Activated CD4-positive, alpha-beta T cell treated with anti-CD3 and anti-CD28 coated beads, Interleukin-2, amount 10 ng/mL, durations not matched to agents 7 days and 5 days (primary cell): ENCODE measurements around the gene OBSCN. TPM values are rescaled to one million over a fixed set of nuclear protein-coding genes. Genes with fewer than 3 reads are reported as not detected.

Experiments
- CTCF ChIA-PET: fragments of 350-600 bp; sonication (Branson Sonifier 250); formaldehyde crosslinking; loops from one replicate; lab custom pipeline; 2021; ENCODE audit warnings: antibody characterized with exemption; lab: Charles Lee
- POLR2A ChIA-PET: fragments of 350-600 bp; sonication (Branson Sonifier 250); formaldehyde crosslinking; loops from one replicate; lab custom pipeline; 2021; ENCODE audit warnings: antibody characterized with exemption; lab: Charles Lee
- DNase-seq: peaks from one replicate; pipeline ENCODE4 v3.0.0-alpha.2; 2020
- H3K27ac Mint-ChIP-seq: one replicate; pipeline ENCODE4 v1.8.0; 2021; ENCODE audit warnings: mild to moderate bottlenecking, moderate library complexity, mixed read lengths
- H3K27me3 Mint-ChIP-seq: one replicate; pipeline ENCODE4 v1.8.0; 2021; ENCODE audit warnings: mixed read lengths
- H3K36me3 Mint-ChIP-seq: one replicate; pipeline ENCODE4 v1.8.0; 2021; ENCODE audit warnings: low read depth, mixed read lengths
- H3K4me1 Mint-ChIP-seq: one replicate; pipeline ENCODE4 v1.8.0; 2021; ENCODE audit warnings: mixed read lengths
- H3K4me3 Mint-ChIP-seq: one replicate; pipeline ENCODE4 v1.8.0; 2021; ENCODE audit warnings: mild to moderate bottlenecking, moderate library complexity, mixed read lengths
- H3K9me3 Mint-ChIP-seq: one replicate; pipeline ENCODE4 v1.8.0; 2021; ENCODE audit warnings: mixed read lengths
- total RNA-seq, 2 experiments: library from RNA; stranded (reverse); gene quantifications; one replicate each; pipeline ENCODE4 v1.2.3, GENCODE V29; 2021

OBSCN gene
- total RNA-seq, 2 experiments from 2014 or later: 13.8 to 21.8 TPM

DNA sequence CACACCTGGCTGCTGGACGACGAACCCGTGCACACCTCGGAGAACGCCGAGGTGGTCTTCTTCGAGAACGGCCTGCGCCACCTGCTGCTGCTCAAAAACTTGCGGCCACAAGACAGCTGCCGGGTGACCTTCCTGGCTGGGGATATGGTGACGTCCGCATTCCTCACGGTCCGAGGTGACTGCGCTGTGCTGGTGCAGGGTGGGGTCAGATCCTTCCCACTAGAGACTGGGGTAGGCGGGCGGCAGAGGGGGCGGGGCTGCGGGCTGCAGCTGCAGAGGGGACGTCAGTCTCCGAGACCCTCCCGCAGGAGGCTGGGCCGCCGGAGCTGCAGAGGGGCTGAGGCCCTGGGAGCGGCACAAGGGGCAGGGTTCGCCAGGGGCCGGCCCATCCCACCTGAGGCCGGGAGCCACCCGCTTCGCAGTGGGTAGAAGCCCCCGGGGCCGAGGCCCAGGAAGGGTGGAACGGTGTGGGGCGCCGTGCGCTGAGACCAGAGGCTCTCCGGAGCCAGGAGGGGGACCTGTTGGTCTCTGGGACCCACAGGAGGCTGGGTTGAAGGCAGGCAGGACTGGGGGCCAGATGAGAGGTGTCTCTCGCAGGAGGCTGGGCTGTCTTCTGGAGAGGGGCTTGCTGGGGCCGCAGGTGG lies 108.2 kb downstream of the OBSCN start:
- no peak for DNase-seq
- POLR2A ChIA-PET: no interaction called here
- CTCF ChIA-PET: interaction anchor here (0.8 kb wide), 1 partner anchor 9 kb away, joined by 4 read pairs; no protein-coding TSS in a partner anchor
- peaks cover 7% of the 10 kb centered on the region for H3K9me3 Mint-ChIP-seq
- no peaks in the 10 kb centered on the region for H3K27me3 Mint-ChIP-seq
- H3K4me3 Mint-ChIP-seq: no peak overlapping the region
- H3K4me1 Mint-ChIP-seq: no peaks in the 10 kb centered on the region
- H3K36me3 Mint-ChIP-seq: no peaks in the 10 kb centered on the region
- H3K27ac Mint-ChIP-seq: no peak overlapping the region

DNA sequence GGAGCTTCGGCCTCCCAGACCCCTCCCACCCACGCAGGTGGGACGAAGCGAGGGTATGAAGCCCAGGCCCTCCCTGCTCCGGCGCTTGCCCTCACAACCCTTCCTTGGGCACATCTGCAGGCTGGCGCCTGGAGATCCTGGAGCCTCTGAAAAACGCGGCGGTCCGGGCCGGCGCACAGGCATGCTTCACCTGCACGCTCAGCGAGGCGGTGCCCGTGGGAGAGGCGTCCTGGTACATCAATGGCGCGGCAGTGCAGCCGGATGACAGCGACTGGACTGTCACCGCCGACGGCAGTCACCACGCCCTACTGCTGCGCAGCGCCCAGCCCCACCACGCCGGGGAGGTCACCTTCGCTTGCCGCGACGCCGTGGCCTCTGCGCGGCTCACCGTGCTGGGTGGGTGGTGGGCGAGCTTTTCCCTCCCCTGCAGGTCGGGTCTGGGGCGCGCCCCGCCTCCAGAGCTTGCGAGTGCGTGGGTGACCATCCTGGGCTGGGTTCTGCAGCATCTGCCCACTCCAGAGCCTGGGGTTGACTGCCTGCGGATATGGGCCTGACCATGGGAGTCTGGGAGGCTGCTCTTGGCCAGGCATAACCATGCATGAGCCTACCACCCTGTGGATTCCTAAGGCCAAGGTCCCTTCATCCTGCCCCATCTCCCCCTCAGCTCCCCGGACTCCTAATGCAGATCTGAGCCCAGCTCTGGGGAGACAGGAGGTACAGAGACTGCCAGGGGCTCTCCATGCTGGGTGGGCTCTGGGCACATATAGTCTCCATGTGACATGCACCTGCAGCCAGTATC lies 108.9 kb downstream of the OBSCN start:
- no peak overlapping the region for H3K27ac Mint-ChIP-seq
- H3K27me3 Mint-ChIP-seq: no peaks in the 10 kb centered on the region
- H3K4me1 Mint-ChIP-seq: no peaks in the 10 kb centered on the region
- DNase-seq: no peak
- no peaks in the 10 kb centered on the region for H3K36me3 Mint-ChIP-seq
- H3K9me3 Mint-ChIP-seq: peaks cover 7% of the 10 kb centered on the region
- CTCF ChIA-PET: no interaction called here
- POLR2A ChIA-PET: no interaction called here
- H3K4me3 Mint-ChIP-seq: no peak overlapping the region

DNA sequence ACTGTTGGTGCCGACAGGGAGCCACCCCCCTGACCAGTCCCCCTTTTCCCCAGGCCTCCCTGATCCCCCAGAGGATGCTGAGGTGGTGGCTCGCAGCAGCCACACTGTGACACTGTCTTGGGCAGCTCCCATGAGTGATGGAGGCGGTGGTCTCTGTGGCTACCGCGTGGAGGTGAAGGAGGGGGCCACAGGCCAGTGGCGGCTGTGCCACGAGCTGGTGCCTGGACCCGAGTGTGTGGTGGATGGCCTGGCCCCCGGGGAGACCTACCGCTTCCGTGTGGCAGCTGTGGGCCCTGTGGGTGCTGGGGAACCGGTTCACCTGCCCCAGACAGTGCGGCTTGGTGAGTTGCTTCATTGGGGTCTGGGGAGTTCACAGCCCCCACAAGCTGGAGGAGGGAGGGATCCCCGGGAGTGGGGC lies 109.6 kb downstream of the OBSCN start:
- Mint-ChIP-seq H3K27ac (no peak overlapping the region), H3K9me3 (peaks cover 7% of the 10 kb centered on the region), H3K36me3 (no peaks in the 10 kb centered on the region), H3K27me3 (no peaks in the 10 kb centered on the region), H3K4me1 (no peaks in the 10 kb centered on the region), H3K4me3 (no peak overlapping the region)
- DNase-seq: no peak
- CTCF ChIA-PET: no interaction called here
- POLR2A ChIA-PET: no interaction called here

DNA sequence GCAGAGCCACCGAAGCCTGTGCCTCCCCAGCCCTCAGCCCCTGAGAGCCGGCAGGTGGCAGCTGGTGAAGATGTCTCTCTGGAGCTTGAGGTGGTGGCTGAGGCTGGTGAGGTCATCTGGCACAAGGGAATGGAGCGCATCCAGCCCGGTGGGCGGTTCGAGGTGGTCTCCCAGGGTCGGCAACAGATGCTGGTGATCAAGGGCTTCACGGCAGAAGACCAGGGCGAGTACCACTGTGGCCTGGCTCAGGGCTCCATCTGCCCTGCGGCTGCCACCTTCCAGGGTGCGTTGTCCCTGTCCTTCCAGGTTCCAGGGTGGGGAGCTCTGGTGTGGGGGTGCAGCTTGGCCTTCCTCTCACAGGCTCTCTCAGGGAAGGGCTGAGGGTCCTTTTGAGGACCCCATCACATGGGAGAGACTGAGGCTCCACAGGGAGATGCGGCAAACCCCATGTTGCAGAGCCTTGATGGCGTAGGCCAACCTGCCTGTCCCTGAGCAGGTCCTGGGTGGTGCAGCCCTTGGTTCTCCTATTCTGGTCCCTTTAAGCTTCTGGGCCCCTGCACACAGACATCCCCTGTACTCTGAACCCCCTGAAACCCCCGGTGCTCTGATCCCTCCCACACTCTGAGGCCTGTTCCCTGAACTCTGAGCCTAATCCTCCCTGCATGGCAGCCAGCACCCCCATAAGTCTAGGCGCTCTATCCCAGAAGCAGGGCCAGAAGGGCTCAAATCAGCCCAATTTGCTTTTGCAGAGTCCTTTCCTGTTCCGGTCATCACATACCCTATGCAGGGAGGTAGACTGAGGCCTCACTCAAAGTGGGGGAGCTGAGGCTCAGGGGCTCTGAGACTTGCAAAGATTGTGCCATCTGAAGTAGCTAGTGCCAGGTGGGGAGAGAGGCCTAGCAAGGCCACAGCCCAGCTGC lies 110.3 kb downstream of the OBSCN start:
- no peaks in the 10 kb centered on the region for H3K4me1 Mint-ChIP-seq
- H3K27ac Mint-ChIP-seq: no peak overlapping the region
- DNase-seq: no peak
- H3K36me3 Mint-ChIP-seq: no peaks in the 10 kb centered on the region
- H3K9me3 Mint-ChIP-seq: peaks cover 1% of the 10 kb centered on the region
- no peaks in the 10 kb centered on the region for H3K27me3 Mint-ChIP-seq
- ChIA-PET POLR2A (no interaction called here), CTCF (interaction anchor here (0.7 kb wide), 1 partner anchor 36 kb away, joined by 3 read pairs; no protein-coding TSS in a partner anchor)
- no peak overlapping the region for H3K4me3 Mint-ChIP-seq

DNA sequence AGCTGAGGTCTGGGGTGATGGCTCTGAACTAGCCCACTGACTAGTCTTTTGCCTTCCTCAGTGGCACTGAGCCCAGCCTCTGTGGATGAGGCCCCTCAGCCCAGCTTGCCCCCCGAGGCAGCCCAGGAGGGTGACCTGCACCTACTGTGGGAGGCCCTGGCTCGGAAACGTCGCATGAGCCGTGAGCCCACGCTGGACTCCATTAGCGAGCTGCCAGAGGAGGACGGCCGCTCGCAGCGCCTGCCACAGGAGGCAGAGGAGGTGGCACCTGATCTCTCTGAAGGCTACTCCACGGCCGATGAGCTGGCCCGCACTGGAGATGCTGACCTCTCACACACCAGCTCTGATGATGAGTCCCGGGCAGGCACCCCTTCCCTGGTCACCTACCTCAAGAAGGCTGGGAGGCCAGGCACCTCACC lies 111.0 kb downstream of the OBSCN start:
- no peaks in the 10 kb centered on the region for H3K36me3 Mint-ChIP-seq
- no peak overlapping the region for H3K4me3 Mint-ChIP-seq
- POLR2A ChIA-PET: no interaction called here
- no peaks in the 10 kb centered on the region for H3K9me3 Mint-ChIP-seq
- CTCF ChIA-PET: interaction anchor here (0.7 kb wide), 1 partner anchor 35 kb away, joined by 3 read pairs; no protein-coding TSS in a partner anchor
- DNase-seq: no peak
- H3K4me1 Mint-ChIP-seq: no peaks in the 10 kb centered on the region
- no peak overlapping the region for H3K27ac Mint-ChIP-seq
- H3K27me3 Mint-ChIP-seq: no peaks in the 10 kb centered on the region

DNA sequence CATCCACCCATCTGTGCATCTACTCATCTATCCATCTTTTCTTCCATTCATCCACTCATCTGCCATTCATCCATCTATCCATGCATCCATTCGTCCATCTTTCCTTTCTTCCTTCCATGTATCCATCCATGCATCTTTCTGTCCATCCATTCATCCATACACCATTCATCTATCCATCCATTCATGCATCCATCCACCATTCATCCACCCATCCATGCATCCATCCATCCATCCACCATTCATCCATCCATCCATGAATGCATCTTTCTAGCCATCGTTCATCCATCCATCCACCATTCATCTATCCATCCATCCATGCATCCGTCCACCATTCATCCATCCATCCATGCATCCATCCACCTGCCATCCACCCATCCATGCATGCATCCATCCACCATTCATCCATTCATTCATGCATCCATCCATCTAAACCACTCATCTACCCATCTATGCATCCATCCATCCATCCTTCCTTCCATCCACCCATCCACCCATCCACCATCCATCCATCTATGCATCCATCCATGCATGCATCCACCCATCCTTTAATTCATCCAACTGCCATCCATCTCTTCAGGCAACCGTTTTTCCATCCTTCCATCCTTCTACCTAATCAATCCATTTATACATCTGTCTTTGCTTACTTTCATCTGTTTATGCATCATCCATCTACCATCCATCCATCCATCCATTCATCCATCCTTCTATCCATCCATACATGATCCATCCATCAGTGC lies 111.7 kb downstream of the OBSCN start:
- DNase-seq: no peak
- Mint-ChIP-seq H3K4me3 (no peak overlapping the region), H3K9me3 (no peaks in the 10 kb centered on the region), H3K4me1 (no peaks in the 10 kb centered on the region), H3K27me3 (no peaks in the 10 kb centered on the region), H3K27ac (no peak overlapping the region), H3K36me3 (no peaks in the 10 kb centered on the region)
- POLR2A ChIA-PET: no interaction called here
- CTCF ChIA-PET: no interaction called here

DNA sequence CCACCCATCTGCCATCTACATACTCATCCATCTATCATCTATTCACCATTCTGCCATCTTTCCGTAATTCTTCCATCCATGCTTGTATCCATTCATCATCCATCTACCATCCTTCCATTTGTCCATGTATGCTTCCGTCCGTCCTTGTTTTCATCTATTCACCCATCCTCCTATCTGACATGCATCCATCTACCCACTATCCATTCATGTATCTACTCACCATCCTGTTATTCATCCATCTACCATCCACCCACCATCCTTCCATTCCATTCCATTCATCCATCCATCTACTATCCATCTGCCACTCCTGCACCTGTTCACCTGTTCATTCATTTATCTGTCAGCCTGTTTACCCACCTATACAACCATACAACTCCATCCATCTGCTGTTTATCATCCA lies 112.5 kb downstream of the OBSCN start:
- no peak for DNase-seq
- POLR2A ChIA-PET: no interaction called here
- no peaks in the 10 kb centered on the region for H3K4me1 Mint-ChIP-seq
- CTCF ChIA-PET: no interaction called here
- H3K27me3 Mint-ChIP-seq: no peaks in the 10 kb centered on the region
- H3K4me3 Mint-ChIP-seq: no peak overlapping the region
- H3K27ac Mint-ChIP-seq: no peak overlapping the region
- H3K36me3 Mint-ChIP-seq: no peaks in the 10 kb centered on the region
- H3K9me3 Mint-ChIP-seq: no peaks in the 10 kb centered on the region

DNA sequence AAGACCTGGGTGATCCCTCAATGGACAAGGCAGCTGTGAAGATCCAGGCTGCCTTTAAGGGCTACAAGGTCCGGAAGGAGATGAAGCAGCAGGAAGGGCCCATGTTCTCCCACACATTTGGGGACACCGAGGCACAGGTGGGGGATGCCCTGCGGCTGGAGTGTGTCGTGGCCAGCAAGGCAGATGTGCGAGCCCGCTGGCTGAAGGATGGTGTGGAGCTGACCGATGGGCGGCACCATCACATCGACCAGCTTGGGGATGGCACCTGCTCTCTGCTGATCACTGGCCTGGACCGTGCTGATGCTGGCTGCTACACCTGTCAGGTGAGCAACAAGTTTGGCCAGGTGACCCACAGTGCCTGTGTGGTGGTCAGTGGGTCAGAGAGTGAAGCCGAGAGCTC lies 113.6 kb downstream of the OBSCN start:
- Mint-ChIP-seq H3K4me3 (no peak overlapping the region), H3K9me3 (no peaks in the 10 kb centered on the region), H3K27me3 (no peaks in the 10 kb centered on the region), H3K27ac (no peak overlapping the region), H3K4me1 (no peaks in the 10 kb centered on the region), H3K36me3 (no peaks in the 10 kb centered on the region)
- DNase-seq: no peak
- ChIA-PET POLR2A (no interaction called here), CTCF (interaction anchor here (1.2 kb wide), 1 partner anchor 53 kb away, joined by 3 read pairs; no protein-coding TSS in a partner anchor)

DNA sequence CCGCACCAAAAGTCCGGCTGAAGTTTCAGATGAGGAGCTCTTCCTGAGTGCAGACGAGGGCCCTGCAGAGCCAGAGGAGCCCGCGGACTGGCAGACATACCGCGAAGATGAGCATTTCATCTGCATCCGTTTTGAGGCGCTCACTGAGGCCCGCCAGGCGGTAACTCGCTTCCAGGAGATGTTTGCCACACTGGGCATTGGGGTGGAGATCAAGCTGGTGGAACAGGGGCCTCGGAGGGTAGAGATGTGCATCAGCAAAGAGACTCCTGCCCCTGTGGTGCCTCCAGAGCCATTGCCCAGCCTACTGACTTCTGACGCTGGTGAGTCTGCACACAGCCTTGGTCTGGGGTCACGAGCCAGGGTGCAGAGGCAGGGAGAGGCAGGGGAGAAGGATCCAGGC lies 114.1 kb downstream of the OBSCN start:
- Mint-ChIP-seq H3K27ac (no peak overlapping the region), H3K27me3 (no peaks in the 10 kb centered on the region), H3K36me3 (no peaks in the 10 kb centered on the region), H3K4me1 (no peaks in the 10 kb centered on the region), H3K4me3 (no peak overlapping the region), H3K9me3 (no peaks in the 10 kb centered on the region)
- POLR2A ChIA-PET: no interaction called here
- CTCF ChIA-PET: interaction anchor here (1.2 kb wide), 1 partner anchor 53 kb away, joined by 3 read pairs; no protein-coding TSS in a partner anchor
- DNase-seq: no peak

DNA sequence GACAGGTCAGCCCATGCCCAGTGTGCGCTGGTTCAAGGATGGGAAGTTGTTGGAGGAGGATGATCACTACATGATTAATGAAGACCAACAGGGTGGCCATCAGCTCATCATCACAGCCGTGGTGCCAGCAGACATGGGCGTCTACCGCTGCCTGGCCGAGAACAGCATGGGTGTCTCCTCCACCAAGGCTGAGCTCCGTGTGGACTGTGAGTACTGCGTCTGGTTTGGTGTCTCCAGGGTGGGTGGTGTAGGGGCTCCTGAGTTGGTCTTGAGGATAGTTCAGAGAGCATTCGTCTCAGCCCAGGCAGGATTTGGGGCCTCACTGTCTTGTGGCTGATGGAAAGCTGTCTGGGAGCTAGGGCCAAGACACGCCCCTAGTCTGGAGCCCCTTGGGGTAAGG lies 115.6 kb downstream of the OBSCN start:
- no peaks in the 10 kb centered on the region for H3K36me3 Mint-ChIP-seq
- no peak overlapping the region for H3K4me3 Mint-ChIP-seq
- no peak overlapping the region for H3K27ac Mint-ChIP-seq
- DNase-seq: no peak
- POLR2A ChIA-PET: no interaction called here
- CTCF ChIA-PET: interaction anchor here (0.7 to 1.1 kb wide), 2 partner anchors 15 to 149 kb away, joined by 3 read pairs; no protein-coding TSS in a partner anchor
- H3K27me3 Mint-ChIP-seq: no peaks in the 10 kb centered on the region
- no peaks in the 10 kb centered on the region for H3K9me3 Mint-ChIP-seq
- H3K4me1 Mint-ChIP-seq: no peaks in the 10 kb centered on the region

DNA sequence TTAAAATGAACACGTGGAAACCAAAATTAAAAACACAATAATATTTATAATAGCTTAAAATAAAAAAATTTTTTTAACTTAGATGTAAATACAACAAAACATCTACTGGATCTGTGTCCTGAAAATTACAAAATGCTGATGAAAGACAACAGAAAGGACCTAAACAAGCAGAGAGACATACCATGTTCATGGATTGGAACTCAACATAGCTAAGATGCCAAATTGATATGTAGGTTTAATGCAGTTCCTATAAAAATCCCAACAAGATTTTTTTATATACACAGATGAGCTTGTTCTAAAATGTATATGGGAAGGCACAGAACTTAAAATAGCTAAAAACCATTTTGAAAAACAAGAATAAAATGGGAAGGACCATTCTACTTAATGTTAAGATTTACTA lies 117.4 kb downstream of the OBSCN start:
- no peaks in the 10 kb centered on the region for H3K4me1 Mint-ChIP-seq
- ChIA-PET CTCF (interaction anchor here (1.2 kb wide), 1 partner anchor 10 kb away, joined by 4 read pairs; no protein-coding TSS in a partner anchor), POLR2A (no interaction called here)
- H3K36me3 Mint-ChIP-seq: no peaks in the 10 kb centered on the region
- no peak for DNase-seq
- H3K27ac Mint-ChIP-seq: no peak overlapping the region
- no peak overlapping the region for H3K4me3 Mint-ChIP-seq
- no peaks in the 10 kb centered on the region for H3K9me3 Mint-ChIP-seq
- no peaks in the 10 kb centered on the region for H3K27me3 Mint-ChIP-seq

DNA sequence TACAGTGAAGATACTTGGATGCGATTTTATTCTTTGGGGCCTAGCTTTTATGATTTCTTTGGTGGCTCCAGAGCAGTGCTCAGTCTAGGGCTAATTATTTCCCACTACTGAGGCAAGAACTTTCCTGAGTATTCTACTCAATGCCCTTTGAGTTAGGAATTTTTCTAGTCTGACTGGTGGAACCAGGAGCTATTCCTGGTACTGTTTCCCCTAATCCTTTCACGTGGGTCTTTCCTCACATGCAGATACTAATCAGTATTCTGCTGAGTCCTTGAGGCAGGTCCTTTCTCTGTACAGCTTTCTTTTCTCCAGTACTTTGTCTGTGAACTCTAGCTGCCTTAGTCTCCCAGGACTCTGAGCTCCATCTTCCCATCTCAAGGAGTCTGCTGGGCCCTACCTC lies 122.0 kb downstream of the OBSCN start:
- CTCF ChIA-PET: no interaction called here
- no peaks in the 10 kb centered on the region for H3K9me3 Mint-ChIP-seq
- no peak for DNase-seq
- no peaks in the 10 kb centered on the region for H3K36me3 Mint-ChIP-seq
- H3K27me3 Mint-ChIP-seq: no peaks in the 10 kb centered on the region
- no peak overlapping the region for H3K4me3 Mint-ChIP-seq
- no peak overlapping the region for H3K27ac Mint-ChIP-seq
- POLR2A ChIA-PET: no interaction called here
- H3K4me1 Mint-ChIP-seq: no peaks in the 10 kb centered on the region
